NCI-H2029 treated with DMSO at 0.1 percent for 48 hours (cell line): Measurements from ENCODE around the gene TLR3.
A peak's percentile ranks its signal among the peaks of the same experiment; 100 is the strongest.
"Not testable (repeated sequence)": the region's sequence is repeated elsewhere in the genome, so short reads cannot be mapped to it uniquely, and the experiment has no call there.

Experiments used
- DNase-seq: peaks from one replicate; lab custom pipeline; 2025; lab: John Stamatoyannopoulos, UW

The TLR3 gene

DNA sequence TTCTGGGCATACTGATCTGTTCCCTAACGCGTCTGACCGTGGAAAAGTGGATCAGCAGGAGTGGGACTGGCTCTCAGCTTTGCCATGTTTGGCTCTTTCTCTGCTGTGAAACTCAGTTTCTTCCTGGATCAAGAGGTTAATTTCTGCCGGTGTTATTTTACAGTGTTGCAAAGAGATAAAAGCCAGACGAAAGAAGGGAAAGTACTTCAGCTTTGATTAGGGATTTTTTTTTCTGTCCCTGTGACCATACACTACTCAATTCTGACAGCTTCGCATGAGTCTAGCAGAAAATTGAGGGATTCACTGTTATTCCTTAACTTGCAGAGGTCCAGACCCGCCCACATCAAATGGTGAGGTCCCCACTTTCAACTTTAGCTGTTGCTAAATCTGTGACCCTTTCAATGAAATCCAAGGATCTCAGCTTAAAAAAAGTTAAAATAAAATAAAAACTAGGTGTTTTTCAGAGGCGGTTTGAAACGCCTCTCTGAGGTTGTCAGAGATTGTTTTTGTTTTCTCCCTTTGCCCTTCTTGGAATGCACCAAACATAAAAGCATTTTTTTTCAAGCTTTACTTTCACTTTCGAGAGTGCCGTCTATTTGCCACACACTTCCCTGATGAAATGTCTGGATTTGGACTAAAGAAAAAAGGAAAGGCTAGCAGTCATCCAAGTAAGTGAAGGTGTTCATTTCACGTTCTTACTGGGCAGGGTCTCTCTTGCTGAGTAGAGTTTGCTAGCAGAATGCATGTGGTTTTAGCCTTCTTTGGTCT lies at the start of gene TLR3:
TLR3 (plus strand) TSS at position 576 of the 768 bp plus-strand sequence. CDS start 7,464 bp downstream, outside the sequence.
- DNase-seq: no peak

- no peak for DNase-seq
Observed at GRCh38 chr4:186019269-186019668, 49.7 kb upstream of the TLR3 start.

DNA sequence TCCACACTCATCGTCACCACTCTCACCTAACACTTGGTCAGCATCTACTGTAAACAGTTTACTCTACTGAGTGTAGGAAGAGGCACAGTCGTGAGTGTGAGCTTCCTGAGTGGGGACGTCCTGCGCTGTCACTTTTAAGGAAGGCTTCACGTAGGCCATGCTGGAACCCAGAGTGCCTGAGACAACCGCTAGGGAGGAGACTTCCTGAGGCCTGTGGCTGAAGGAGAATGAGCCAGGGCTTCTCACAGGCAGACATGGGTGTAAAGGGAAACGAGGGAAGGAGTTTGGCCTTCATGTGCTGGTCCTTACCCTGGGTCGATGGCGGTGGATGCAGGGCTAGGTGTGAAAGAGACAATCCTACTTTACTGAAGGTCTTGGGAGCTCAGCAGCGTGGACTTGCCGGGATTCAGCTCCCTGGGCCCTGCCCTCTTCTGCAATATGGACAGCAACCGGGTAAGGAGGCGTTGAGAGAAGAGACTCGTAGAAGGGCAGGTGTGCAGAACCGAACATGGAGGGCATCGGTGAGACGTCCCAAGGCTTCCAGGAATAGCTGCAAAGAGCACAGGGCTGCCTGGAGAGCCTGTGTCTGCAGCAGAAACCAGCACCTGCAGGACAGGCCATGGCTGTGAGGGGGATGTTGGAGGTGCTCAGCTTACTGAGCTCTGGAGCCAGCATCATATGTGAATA lies 48.7 kb upstream of the TLR3 start:
- DNase-seq: no peak

DNA sequence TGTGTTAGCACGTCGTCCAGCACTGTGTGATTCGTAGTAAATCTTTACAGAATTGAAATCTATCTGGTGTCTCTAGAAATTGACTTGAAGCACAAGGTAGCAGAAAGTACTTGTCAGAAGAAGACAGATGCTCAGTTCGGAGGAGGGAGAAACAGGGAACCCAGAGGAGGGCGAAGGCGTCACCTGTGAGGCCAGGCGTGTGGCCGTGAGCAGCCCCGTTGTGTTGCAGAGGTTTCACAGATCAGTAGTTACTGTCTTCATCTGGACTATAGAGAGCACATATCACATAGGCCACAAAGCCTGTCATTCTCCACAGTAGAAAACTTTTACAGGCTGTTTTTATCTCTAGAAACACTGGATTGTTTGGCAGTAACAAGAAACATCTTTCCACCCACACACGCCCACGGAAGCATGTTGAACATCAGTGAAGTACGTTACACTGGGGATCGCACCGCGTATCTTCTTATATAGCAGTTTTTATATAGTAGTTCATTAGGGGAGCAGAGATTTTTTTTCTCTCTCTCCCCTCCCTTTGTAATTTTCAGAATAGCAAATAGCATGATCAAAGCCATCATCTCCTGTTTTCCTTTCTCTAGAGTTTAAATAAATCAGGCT lies 48.1 kb upstream of the TLR3 start:
- DNase-seq: no peak

DNA sequence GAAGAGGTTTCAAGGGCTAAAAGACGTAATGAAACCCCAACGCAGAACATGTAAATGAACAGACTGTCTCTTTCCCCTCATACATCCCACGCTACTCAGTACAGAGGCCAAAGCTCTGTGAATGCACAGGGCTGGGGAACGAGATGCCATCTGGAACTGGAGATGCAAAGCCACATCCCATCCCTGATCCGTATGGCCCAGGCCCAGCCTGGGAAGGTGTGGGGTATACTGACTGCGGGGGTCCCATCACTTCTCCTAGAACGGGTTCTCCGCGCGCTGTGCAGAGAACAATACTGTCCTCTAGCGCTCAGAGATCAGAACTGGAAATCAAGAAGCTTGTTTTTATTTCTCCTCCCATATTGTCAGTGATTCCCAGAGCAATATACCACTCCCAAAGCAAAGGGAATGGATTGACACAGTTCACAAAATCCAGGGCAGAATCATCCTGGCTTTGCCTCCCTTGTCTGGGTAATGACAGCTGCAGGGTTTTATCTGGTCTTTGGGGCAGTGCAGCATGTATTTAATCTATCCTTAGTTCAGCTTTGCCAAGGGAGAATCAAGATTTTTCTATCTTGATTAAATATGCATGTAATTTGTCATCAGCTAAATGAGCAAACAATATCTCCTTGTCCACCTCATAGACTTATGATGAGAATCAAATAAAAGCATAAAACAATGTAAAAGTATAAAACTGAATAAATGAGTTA lies 47.3 kb upstream of the TLR3 start:
- no peak for DNase-seq

DNA sequence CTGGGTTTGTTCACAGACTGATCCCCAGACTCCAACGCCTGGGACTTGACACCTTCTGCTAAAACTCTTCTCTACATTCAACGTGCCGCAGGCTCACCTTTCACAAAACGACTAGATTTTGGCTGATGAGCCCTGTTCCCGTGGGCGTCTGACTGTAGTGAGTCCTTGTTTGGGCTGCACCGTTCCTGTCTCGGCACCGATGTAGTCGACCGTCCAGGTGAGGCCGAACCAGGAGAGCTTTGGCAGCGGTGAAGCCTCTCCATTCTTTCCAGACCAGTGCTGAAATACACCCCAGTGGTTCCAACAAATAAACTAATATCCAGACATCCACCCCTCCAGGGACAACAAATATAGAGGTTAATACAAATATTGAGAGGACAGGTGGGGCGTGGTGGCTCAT lies 45.0 kb upstream of the TLR3 start:
- no peak for DNase-seq

- no peak for DNase-seq
Observed at GRCh38 chr4:186024637-186025407, 44.1 kb upstream of the TLR3 start.

- no peak for DNase-seq
Observed at GRCh38 chr4:186025408-186025690, 43.6 kb upstream of the TLR3 start.

- DNase-seq: no peak
Observed at GRCh38 chr4:186027405-186027804, 41.6 kb upstream of the TLR3 start.

DNA sequence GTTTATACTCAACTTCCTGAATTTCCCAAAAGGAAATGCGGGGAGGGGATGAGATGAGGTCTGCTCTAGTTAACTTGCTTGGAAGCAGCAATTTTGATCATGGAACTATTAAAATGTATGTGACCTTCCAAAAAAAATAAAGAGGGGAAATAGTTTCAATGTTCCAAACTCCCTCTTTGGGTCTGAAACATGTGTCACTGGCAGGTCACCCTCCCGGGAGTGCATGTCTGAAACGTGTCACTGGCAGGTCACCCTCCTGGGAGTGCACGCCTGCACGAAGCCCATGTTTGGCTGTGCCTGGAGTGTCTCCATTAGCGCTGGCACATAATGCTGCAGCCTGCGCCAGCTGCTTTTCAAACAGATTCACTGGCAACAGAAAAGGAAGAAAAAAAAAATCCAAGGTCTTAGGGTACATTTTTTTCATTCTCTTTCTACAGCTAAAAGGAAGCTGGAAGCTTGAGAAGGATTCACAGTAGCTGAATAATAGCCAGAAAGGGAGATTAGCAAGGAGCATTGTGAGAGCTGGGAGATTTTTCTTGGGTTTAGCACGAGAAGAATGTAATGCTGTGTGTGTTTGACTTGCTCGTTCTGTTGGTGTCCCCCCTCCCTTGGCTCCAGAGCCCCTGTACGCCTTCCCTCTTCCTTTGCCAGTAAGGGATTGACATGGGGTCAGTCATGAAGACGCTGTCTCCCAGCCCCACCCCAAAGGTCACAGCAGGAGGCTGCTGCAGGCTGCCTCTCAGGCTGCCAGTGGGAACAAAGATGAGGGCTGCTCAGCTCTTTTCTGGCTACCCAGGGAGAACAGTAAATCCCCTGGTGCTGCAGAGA lies 39.2 kb upstream of the TLR3 start:
- peak; percentile 18 for DNase-seq

DNA sequence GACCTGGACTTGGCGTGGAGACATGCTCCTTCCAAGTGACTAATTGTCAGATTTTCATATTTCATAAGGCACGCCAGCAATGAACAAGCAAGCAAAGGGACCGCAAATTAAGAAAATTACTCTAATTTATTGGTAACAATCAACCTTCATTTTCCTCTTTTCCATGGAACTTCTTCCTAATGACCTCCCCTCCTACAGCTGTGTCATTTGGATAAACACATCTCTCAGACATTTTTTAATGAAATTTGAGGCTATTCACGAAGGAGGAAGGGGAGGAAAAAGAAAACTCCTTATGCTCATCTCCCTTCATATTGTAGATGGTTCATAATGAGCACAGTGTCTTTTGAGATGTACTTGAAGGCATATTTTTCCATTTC lies 38.6 kb upstream of the TLR3 start:
- no peak for DNase-seq

- no peak for DNase-seq
Observed at GRCh38 chr4:186030795-186031194, 38.2 kb upstream of the TLR3 start.

DNA sequence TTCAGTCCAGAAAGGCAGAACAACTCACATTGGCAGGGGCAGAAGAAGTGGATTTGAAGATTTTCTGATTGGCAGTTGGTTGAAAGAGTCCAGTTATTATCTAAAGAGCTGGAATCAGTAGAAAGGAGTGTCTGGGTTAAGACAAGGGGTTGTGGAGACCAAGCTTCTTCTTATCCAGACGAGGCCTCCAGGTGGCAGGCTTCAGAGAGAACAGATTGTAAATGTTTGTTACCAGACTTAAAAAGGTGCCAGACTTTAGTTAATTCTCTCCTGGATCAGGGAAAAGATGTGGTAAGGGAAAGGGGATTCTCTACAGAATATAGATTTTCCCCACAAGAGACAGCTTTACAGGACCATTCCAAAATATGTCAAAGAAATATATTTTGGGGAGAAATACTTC lies 36.7 kb upstream of the TLR3 start:
- DNase-seq: no peak

DNA sequence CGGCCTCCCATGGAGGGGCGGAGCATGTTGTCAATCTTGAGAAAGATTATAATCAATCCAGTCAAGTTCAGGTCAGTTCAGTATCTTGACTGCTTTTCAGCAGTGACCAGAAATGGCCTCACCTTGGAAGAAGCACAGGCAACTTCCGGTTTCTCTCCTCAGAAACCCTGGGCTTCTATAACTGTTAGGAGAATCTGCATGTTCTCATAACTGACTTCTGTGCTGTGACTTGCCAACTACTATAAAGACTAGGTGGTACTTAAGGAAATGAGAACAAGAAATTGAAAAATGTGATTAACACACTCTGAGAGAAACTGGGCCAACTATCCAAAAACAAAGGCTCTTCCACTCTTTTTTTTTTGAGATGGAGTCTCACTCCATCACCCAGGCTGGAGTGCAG lies 35.9 kb upstream of the TLR3 start:
- DNase-seq: no peak

DNA sequence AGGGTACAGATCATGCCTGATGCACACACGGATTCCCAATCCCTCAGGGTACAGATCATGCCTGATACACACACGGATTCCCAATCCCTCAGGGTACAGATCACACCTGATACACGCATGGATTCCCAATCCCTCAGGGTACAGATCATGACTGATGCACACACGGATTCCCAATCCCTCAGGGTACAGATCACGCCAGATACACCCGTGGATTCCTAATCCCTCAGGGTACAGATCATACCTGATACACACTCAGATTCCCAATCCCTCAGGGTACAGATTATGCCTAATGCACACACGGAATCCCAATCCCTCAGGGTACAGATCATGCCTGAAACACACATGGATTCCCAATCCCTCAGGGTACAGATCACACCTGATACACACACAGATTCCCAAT lies 34.3 kb upstream of the TLR3 start:
- DNase-seq: not testable (repeated sequence)

GRCh38 chr4:186036976-186037581 lies 31.9 kb upstream of the TLR3 start:
- no peak for DNase-seq

- DNase-seq: peak; percentile 49
Observed at GRCh38 chr4:186037692-186038658, 31.0 kb upstream of the TLR3 start.

DNA sequence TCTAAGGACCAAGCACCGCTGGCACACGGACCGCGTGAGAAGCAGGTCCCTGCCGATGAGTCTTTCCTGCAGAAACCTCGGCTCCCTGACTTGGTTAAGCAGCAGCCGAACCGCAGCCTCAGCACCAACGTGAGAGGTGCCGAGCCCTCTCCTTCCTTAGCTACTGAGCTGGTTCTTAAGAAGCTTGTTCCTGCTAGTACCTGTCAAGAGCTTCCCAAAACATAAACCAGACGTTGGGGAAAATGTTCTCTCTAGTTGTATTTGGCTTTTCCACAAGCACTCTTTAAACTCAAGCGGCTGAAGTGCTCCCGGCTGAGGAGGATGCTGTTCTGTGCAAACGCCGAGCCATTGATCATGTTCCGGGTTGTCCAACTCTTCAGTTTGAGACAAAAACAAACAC lies 29.3 kb upstream of the TLR3 start:
- no peak for DNase-seq

- no peak for DNase-seq
Observed at GRCh38 chr4:186040316-186040715, 28.6 kb upstream of the TLR3 start.

- not testable (repeated sequence) for DNase-seq
Observed at GRCh38 chr4:186047501-186047900, 21.5 kb upstream of the TLR3 start.
